ENCODE data around the gene PTP4A1.

DNA sequence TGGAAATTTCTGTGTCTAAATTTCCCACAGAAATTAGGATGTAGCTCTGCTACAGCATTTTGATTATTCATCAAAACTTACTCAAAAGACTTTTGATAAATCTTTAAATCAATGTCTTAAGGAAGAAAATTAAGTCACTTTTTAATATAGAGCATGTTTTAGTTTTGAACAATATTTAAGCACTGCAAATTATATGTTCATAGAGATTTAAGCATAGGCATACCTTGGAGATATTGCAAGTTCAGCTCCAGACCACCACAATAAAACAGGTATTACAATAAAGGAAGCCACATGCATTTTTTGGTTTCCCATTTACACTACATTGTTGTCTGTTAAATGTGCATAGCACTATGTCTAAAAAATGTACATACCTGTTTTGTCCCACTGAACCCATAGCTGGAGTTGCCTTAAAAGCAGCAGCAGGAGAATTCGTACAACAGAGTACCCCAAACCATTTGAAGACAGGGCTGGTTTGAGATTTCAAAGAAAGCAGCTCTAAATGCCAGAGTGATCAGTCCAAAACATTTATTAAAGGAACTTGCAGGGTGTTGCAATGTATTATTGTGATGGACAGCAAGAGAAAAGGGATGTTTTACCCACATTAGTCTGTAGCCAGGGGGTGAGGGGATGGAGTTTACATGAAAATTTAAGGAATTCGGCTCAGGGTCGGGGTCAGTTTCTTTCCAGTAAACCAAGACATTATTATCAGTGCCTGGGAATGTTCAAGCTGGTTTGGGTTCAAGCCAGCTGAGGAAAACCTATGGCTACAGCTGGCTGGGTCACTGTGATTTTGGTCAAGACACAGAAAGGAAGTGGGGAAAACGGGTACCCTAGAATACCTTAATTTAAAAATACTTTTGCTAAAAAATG is 6.3 kb upstream of the PTP4A1 start:
- TF ChIP-seq CTCF (IDR thresholded peaks at IDR 0.05), result no peak
- no peak for TF ChIP-seq POLR2A (IDR thresholded peaks at IDR 0.05)
